Measurements from ENCODE around the gene C2orf81.

- TF ChIP-seq CTCF (IDR thresholded peaks at IDR 0.05; ENCODE audit: low read length) = no peak
- TF ChIP-seq EZH2 (IDR thresholded peaks at IDR 0.05; ENCODE audit: borderline replicate concordance, low read length) = no peak
Measured at GRCh38 chr2:74413001-74413698, 8.3 kb downstream of the C2orf81 start.
